Activated naive CD4-positive, alpha-beta T cell treated with anti-CD3 and anti-CD28 coated beads, Interleukin-2, amount 50 U/mL, for 24 hours (primary cell): ENCODE data around the gene PRDM16.

Source experiments
- H3K27ac Mint-ChIP-seq: one replicate; pipeline ENCODE4 v1.8.0; 2021; ENCODE audit warnings: mild to moderate bottlenecking, mixed read lengths
- H3K27me3 Mint-ChIP-seq: one replicate; pipeline ENCODE4 v1.8.0; 2021; ENCODE audit warnings: mixed read lengths
- H3K36me3 Mint-ChIP-seq: one replicate; pipeline ENCODE4 v1.8.0; 2021; ENCODE audit warnings: mixed read lengths
- H3K4me1 Mint-ChIP-seq: one replicate; pipeline ENCODE4 v1.8.0; 2021; ENCODE audit warnings: mixed read lengths
- H3K4me3 Mint-ChIP-seq: one replicate; pipeline ENCODE4 v1.8.0; 2021; ENCODE audit warnings: mild to moderate bottlenecking, mixed read lengths
- H3K9me3 Mint-ChIP-seq: one replicate; pipeline ENCODE4 v1.8.0; 2021; ENCODE audit warnings: mixed read lengths

Gene PRDM16

DNA sequence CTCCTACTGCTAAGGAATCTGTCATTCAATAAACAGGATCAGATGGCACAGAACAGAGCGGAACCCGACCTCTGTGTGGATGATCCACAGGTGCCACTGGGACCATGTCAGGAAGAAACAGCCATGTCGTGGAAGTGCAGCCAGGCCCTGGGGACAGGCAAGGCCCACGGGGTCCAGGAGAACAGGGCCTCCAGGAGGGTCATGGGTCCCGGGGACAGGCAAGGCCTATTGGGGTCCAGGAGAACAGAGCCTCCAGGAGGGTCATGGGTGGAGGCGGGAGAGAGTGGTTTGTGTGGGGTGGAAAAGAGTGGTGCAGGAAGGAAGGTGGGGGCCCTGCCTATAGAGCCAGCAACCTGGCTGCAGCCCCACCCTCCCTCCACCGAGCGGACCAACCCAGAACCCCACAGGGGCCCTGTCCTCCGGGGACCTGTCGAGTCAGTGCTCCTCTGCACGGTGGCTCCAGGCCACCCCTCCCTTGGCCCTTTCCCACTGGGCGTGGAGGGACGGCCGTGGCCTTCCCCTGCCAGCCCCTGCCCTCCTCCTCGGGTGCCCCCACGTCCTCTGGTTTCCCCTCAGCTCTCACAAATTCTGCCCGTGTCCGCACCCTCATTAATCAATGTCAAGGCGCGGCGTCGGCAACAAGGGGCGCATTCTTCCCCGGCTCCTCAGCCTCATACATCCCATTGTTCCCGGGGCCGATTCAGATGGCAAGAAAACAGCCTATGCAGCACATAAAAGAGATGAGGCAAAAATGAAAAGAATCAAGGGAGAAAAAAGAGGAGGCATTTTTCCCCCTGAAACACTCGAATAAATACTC, 146.4 kb downstream of the PRDM16 start:
- no peaks in the 10 kb centered on the region for H3K4me1 Mint-ChIP-seq
- H3K4me3 Mint-ChIP-seq = no peak overlapping the region
- no peak overlapping the region for H3K27ac Mint-ChIP-seq
- no peaks in the 10 kb centered on the region for H3K36me3 Mint-ChIP-seq
- no peaks in the 10 kb centered on the region for H3K27me3 Mint-ChIP-seq
- no peaks in the 10 kb centered on the region for H3K9me3 Mint-ChIP-seq

GRCh38 chr1:3216015-3216391, 147.0 kb downstream of the PRDM16 start:
- no peaks in the 10 kb centered on the region for H3K9me3 Mint-ChIP-seq
- H3K36me3 Mint-ChIP-seq = no peaks in the 10 kb centered on the region
- H3K4me3 Mint-ChIP-seq = no peak overlapping the region
- no peaks in the 10 kb centered on the region for H3K4me1 Mint-ChIP-seq
- no peaks in the 10 kb centered on the region for H3K27me3 Mint-ChIP-seq
- no peak overlapping the region for H3K27ac Mint-ChIP-seq

DNA sequence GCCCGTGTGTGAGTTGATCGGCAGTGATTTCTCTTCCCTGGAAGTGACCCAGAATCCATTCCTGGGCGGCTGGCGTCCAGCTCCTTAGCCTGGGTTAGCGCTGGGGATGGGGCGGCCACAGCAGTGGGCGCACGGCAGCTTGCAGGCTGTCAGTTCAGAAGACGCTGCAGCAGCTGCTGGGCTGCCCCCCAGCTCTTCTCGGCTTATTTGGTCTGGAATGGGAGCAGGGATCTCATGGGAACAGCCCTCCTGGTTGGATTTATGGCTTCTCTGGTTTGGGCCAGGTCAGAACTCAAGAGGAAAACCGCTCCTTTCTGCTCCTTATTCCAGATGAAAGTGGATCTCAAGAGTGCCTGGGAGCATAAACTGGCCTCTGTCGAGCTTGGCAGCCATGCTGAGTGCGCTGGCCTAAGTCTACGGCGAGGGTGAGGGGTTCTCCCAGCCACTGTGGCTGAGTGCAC, 148.2 kb downstream of the PRDM16 start:
- H3K27me3 Mint-ChIP-seq = no peaks in the 10 kb centered on the region
- no peak overlapping the region for H3K4me3 Mint-ChIP-seq
- no peaks in the 10 kb centered on the region for H3K9me3 Mint-ChIP-seq
- H3K36me3 Mint-ChIP-seq = no peaks in the 10 kb centered on the region
- no peaks in the 10 kb centered on the region for H3K4me1 Mint-ChIP-seq
- H3K27ac Mint-ChIP-seq = no peak overlapping the region

GRCh38 chr1:3217979-3218679, 149.1 kb downstream of the PRDM16 start:
- no peaks in the 10 kb centered on the region for H3K36me3 Mint-ChIP-seq
- H3K9me3 Mint-ChIP-seq = no peaks in the 10 kb centered on the region
- no peak overlapping the region for H3K4me3 Mint-ChIP-seq

DNA sequence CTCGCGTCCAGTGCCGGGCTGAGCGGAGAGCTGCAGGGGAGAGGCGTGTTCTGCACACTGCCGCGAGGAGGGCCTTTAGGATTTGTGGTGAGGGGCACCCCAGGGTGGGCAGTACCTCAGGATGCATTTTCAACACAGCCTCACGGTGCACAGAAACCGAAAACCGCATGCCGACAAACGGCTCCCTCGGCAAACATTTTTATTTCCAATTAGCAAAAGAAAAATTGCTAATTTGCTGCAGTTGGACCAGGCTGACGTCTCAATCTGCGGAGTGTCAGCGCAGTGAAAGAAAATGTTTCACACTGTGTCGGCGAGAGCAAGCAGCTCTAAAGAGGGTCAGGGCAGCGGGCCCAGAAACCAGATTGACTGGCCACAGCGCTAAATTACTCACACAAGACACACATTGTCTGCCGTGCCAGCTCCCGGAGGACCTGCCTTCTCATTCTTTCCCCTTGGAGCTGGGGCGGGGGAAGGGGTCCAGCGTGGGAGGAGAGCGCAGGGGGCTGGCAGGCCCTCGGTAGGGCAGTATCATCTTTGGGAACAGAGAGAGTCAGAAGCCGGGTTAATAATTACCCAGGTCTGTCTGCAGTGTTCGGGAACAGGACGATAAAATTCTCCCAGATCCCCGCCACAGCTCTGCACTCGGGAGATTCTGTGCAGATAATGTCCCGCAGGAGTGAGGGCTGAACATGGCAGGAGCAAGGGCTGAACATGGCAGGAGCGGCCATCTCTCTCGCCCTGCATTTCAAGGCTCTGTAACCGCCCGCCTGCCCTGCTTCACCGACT, 150.2 kb downstream of the PRDM16 start:
- H3K4me3 Mint-ChIP-seq = no peak overlapping the region
- H3K4me1 Mint-ChIP-seq = no peaks in the 10 kb centered on the region
- H3K36me3 Mint-ChIP-seq = no peaks in the 10 kb centered on the region
- H3K27ac Mint-ChIP-seq = no peak overlapping the region
- H3K27me3 Mint-ChIP-seq = no peaks in the 10 kb centered on the region
- no peaks in the 10 kb centered on the region for H3K9me3 Mint-ChIP-seq

More at GRCh38 chr1:3217979-3218679, 149.1 kb downstream of the PRDM16 start:
- H3K4me1 Mint-ChIP-seq = no peaks in the 10 kb centered on the region
- H3K27ac Mint-ChIP-seq = no peak overlapping the region
- no peaks in the 10 kb centered on the region for H3K27me3 Mint-ChIP-seq

- Mint-ChIP-seq H3K4me3 (no peak overlapping the region), H3K9me3 (no peaks in the 10 kb centered on the region), H3K27me3 (no peaks in the 10 kb centered on the region), H3K36me3 (no peaks in the 10 kb centered on the region), H3K27ac (no peak overlapping the region), H3K4me1 (no peaks in the 10 kb centered on the region)
Measured at GRCh38 chr1:3219791-3220467, 150.9 kb downstream of the PRDM16 start.

GRCh38 chr1:3221112-3222041, 152.4 kb downstream of the PRDM16 start:
- H3K36me3 Mint-ChIP-seq = no peaks in the 10 kb centered on the region
- H3K4me1 Mint-ChIP-seq = no peaks in the 10 kb centered on the region
- H3K27ac Mint-ChIP-seq = no peak overlapping the region
- H3K9me3 Mint-ChIP-seq = no peaks in the 10 kb centered on the region
- no peak overlapping the region for H3K4me3 Mint-ChIP-seq
- no peaks in the 10 kb centered on the region for H3K27me3 Mint-ChIP-seq

DNA sequence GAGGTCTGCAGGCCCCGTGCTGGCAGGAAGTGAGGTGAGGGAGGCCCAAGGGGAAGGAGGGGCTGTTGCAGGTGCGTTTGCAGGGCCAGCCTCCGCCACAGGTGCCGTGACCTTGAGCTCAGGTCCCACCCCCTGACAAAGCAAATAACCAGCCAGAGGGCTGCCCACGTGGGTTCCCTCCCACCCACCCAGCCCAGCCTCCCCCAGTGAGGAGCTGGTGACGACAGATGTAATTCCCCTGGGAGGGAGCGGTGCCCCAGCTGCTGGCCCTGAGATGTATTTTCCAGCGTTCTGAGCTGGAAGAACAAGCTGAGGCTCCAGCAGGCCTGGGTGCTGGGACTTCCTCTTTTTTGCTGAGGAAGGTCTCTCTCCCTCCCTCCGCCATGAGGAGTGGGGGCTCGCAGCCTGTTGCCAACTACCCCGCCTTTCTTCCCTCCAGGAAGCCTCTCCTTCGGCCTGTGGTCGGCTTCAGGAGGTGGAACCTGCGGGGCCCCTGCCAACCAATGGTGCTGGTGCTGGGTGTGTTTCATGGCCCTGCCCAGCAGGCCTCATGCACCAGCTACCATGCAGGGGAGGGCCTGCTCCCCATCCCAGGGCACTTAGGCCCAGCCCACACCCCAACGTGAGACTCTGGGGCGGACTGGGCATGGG, 153.2 kb downstream of the PRDM16 start:
- Mint-ChIP-seq H3K9me3 (no peaks in the 10 kb centered on the region), H3K27ac (no peak overlapping the region), H3K36me3 (no peaks in the 10 kb centered on the region), H3K27me3 (no peaks in the 10 kb centered on the region), H3K4me3 (no peak overlapping the region), H3K4me1 (no peaks in the 10 kb centered on the region)

GRCh38 chr1:3225661-3226060, 156.7 kb downstream of the PRDM16 start:
- no peaks in the 10 kb centered on the region for H3K4me1 Mint-ChIP-seq
- no peaks in the 10 kb centered on the region for H3K36me3 Mint-ChIP-seq
- H3K9me3 Mint-ChIP-seq = no peaks in the 10 kb centered on the region
- H3K27ac Mint-ChIP-seq = no peak overlapping the region
- H3K27me3 Mint-ChIP-seq = peaks cover 1% of the 10 kb centered on the region
- no peak overlapping the region for H3K4me3 Mint-ChIP-seq

DNA sequence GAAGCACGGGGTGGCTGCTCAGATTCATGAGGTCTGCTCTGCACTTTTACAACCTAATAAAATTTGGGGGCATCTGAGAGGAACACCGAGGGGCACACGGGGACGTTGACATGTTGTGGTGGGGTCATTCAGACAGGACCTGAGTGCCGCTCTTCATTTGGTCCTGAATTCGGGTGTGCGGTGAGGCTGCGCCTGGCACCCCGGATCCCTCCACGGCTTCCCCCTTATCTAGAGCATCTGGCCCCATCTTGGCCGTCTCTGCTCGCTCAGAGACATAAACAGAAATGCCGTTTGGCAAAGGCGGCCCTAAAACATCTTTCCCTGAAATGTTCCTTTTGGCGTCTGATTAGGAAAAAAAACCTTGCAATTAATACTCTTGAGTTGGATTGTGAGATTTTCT, 157.2 kb downstream of the PRDM16 start:
- Mint-ChIP-seq H3K9me3 (no peaks in the 10 kb centered on the region), H3K4me1 (no peaks in the 10 kb centered on the region), H3K27ac (no peak overlapping the region), H3K36me3 (no peaks in the 10 kb centered on the region), H3K4me3 (no peak overlapping the region), H3K27me3 (peaks cover 1% of the 10 kb centered on the region)

- H3K4me1 Mint-ChIP-seq = no peaks in the 10 kb centered on the region
- H3K27ac Mint-ChIP-seq = no peak overlapping the region
- no peak overlapping the region for H3K4me3 Mint-ChIP-seq
- H3K27me3 Mint-ChIP-seq = peaks cover 1% of the 10 kb centered on the region
- no peaks in the 10 kb centered on the region for H3K9me3 Mint-ChIP-seq
- H3K36me3 Mint-ChIP-seq = no peaks in the 10 kb centered on the region
Measured at GRCh38 chr1:3226701-3227350, 157.8 kb downstream of the PRDM16 start.

- no peak overlapping the region for H3K4me3 Mint-ChIP-seq
- H3K9me3 Mint-ChIP-seq = no peaks in the 10 kb centered on the region
- peaks cover 1% of the 10 kb centered on the region for H3K27me3 Mint-ChIP-seq
- no peaks in the 10 kb centered on the region for H3K4me1 Mint-ChIP-seq
- no peaks in the 10 kb centered on the region for H3K36me3 Mint-ChIP-seq
- no peak overlapping the region for H3K27ac Mint-ChIP-seq
Measured at GRCh38 chr1:3227351-3227704, 158.3 kb downstream of the PRDM16 start.

- H3K27me3 Mint-ChIP-seq = peaks cover 1% of the 10 kb centered on the region
- H3K27ac Mint-ChIP-seq = no peak overlapping the region
- no peaks in the 10 kb centered on the region for H3K4me1 Mint-ChIP-seq
- no peak overlapping the region for H3K4me3 Mint-ChIP-seq
- no peaks in the 10 kb centered on the region for H3K36me3 Mint-ChIP-seq
- H3K9me3 Mint-ChIP-seq = no peaks in the 10 kb centered on the region
Measured at GRCh38 chr1:3227893-3228292, 158.9 kb downstream of the PRDM16 start.
